IPS-20b (cell line): Measurements from ENCODE around the gene PAN3.

Source experiments
- H3K27ac ChIP-seq: one replicate; pipeline ENCODE4 v1.5.1; 2013; ENCODE audit warnings: low read length
- H3K27me3 ChIP-seq: 2 replicates; pipeline ENCODE4 v1.6.1; 2013; ENCODE audit warnings: mild to moderate bottlenecking, low read length, inconsistent platforms; ENCODE audit not compliant: insufficient read depth
- H3K36me3 ChIP-seq: 2 replicates; pipeline ENCODE4 v1.6.1; 2013; ENCODE audit warnings: low read depth, mild to moderate bottlenecking, inconsistent platforms, low read length, moderate library complexity; ENCODE audit not compliant: insufficient read depth
- H3K4me1 ChIP-seq: 2 replicates; pipeline ENCODE4 v1.6.1; 2013; ENCODE audit warnings: mild to moderate bottlenecking, control low read depth, inconsistent platforms, low read length, moderate library complexity; ENCODE audit not compliant: insufficient read depth
- H3K4me3 ChIP-seq: 2 replicates; pipeline ENCODE4 v1.5.1; 2013; ENCODE audit warnings: mild to moderate bottlenecking, low read length, inconsistent platforms
- H3K9ac ChIP-seq: 2 replicates; pipeline ENCODE4 v1.6.1; 2013; ENCODE audit warnings: low read depth, mild to moderate bottlenecking, inconsistent platforms, low read length, moderate library complexity
- H3K9me3 ChIP-seq: 2 replicates; pipeline ENCODE4 v1.6.1; 2013; ENCODE audit warnings: mild to moderate bottlenecking, low read depth, low read length, inconsistent platforms; ENCODE audit not compliant: insufficient read depth

The PAN3 gene

GRCh38 chr13:28314879-28315278 is 176.5 kb downstream of the PAN3 start:
- H3K9ac ChIP-seq: no peak overlapping the region
- no peaks in the 10 kb centered on the region for H3K27me3 ChIP-seq
- no peaks in the 10 kb centered on the region for H3K4me1 ChIP-seq
- H3K4me3 ChIP-seq: no peak overlapping the region
- H3K9me3 ChIP-seq: no peaks in the 10 kb centered on the region
- H3K27ac ChIP-seq: no peak overlapping the region
- H3K36me3 ChIP-seq: peaks cover 28% of the 10 kb centered on the region; the same call in 1 of the 2 replicates

- Histone ChIP-seq H3K4me3 (no peak overlapping the region), H3K9ac (no peak overlapping the region), H3K9me3 (no peaks in the 10 kb centered on the region), H3K36me3 (peaks cover 36% of the 10 kb centered on the region; the same call in 1 of the 2 replicates), H3K27me3 (no peaks in the 10 kb centered on the region), H3K4me1 (no peaks in the 10 kb centered on the region), H3K27ac (no peak overlapping the region)
These were observed 177.8 kb downstream of the PAN3 start for GRCh38 chr13:28316129-28316528.

- Histone ChIP-seq H3K4me3 (no peak overlapping the region), H3K36me3 (peaks cover 37% of the 10 kb centered on the region; the same call in 1 of the 2 replicates), H3K27ac (no peak overlapping the region)
These were observed 178.5 kb downstream of the PAN3 start for GRCh38 chr13:28316836-28317235.

DNA sequence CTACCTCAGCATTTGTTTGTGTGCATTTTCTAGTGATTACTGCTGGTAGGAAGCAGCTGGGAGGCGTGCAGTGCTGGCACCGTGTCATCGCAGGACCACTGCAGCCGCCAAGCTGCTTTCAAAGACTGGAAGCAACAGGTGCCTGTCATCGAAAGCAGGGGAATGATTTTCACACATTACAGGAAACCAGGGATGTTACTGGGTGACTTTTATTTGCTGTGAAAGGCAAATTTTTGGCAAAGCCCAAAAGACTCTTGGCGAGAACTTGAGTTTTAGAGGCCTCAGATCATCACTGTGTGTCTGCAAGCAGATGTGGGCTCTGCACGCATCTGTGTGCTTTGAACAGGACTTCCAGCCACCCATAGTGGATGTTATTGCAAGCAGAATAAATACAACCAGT is 180.2 kb downstream of the PAN3 start:
- peaks cover 35% of the 10 kb centered on the region; the same call in 1 of the 2 replicates for H3K36me3 ChIP-seq
- H3K4me1 ChIP-seq: no peaks in the 10 kb centered on the region
- H3K27ac ChIP-seq: no peak overlapping the region
- no peak overlapping the region for H3K9ac ChIP-seq
- no peak overlapping the region for H3K4me3 ChIP-seq
- no peaks in the 10 kb centered on the region for H3K27me3 ChIP-seq
- H3K9me3 ChIP-seq: no peaks in the 10 kb centered on the region

More at GRCh38 chr13:28316836-28317235, 178.5 kb downstream of the PAN3 start:
- Histone ChIP-seq H3K9me3 (no peaks in the 10 kb centered on the region), H3K9ac (no peak overlapping the region), H3K27me3 (no peaks in the 10 kb centered on the region), H3K4me1 (no peaks in the 10 kb centered on the region)

DNA sequence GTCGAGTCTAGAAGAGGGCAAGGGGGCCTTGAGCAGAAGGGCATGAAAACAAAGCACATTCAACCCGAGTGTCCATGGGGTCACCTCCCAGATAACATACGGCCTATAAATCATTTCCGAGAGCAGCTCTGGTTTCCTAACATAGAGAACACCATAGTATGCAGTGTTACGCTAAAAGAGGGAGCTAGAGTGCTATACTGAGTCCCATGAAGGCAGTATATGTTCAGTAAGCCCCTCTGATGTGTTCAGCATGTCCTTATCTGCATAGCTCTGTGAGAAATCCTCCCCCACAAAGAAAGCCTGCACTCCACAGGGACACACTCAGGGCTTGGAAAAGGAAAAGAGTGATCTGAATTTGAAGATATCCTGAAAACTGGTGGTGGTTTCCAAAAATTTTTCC is 181.2 kb downstream of the PAN3 start:
- H3K27me3 ChIP-seq: no peaks in the 10 kb centered on the region
- H3K9me3 ChIP-seq: no peaks in the 10 kb centered on the region
- no peak overlapping the region for H3K9ac ChIP-seq
- peaks cover 35% of the 10 kb centered on the region; the same call in 1 of the 2 replicates for H3K36me3 ChIP-seq
- H3K4me1 ChIP-seq: no peaks in the 10 kb centered on the region; the same call in 1 of the 2 replicates
- H3K4me3 ChIP-seq: no peak overlapping the region
- H3K27ac ChIP-seq: no peak overlapping the region

- Histone ChIP-seq H3K9me3 (no peaks in the 10 kb centered on the region), H3K4me3 (no peak overlapping the region), H3K36me3 (peaks cover 35% of the 10 kb centered on the region; the same call in 1 of the 2 replicates), H3K27me3 (no peaks in the 10 kb centered on the region), H3K27ac (no peak overlapping the region), H3K4me1 (no peaks in the 10 kb centered on the region; the same call in 1 of the 2 replicates), H3K9ac (no peak overlapping the region)
These were observed 181.9 kb downstream of the PAN3 start for GRCh38 chr13:28320209-28320608.

DNA sequence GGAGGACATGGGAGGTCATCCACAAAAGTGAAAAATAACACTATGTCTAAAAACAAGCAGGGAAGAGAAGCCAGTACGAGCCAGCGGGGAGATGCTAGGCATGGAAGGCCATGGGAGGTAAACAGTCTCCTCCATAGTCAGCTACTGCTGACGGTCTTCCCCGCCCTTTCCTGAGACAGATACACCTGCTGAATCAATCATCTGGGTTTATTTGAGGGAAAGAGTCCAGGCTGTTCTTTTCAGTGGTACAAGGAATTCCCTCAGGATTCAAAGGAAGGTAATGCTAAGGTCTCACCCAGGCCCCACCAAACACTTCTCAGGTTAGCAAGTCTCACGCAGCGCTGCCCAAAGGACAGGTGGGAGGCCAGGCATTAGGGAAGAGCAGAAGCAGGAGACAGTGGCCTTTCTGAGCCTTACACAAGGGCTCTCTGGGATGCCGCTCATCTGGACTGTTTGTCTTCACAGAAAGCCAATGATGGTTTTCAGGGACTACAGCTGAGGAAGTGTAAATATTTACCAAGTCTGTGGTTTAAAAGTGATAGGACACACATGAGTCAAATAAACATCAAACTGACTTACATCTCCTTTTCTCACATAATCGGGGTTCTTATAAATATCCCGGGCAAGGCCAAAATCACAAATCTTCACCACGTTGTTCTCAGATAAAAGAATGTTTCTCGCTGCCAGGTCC is 182.7 kb downstream of the PAN3 start:
- Histone ChIP-seq H3K4me3 (no peak overlapping the region), H3K9me3 (no peaks in the 10 kb centered on the region), H3K9ac (no peak overlapping the region), H3K36me3 (peaks cover 38% of the 10 kb centered on the region; the same call in 1 of the 2 replicates), H3K4me1 (no peaks in the 10 kb centered on the region; the same call in 1 of the 2 replicates), H3K27ac (no peak overlapping the region), H3K27me3 (no peaks in the 10 kb centered on the region)

DNA sequence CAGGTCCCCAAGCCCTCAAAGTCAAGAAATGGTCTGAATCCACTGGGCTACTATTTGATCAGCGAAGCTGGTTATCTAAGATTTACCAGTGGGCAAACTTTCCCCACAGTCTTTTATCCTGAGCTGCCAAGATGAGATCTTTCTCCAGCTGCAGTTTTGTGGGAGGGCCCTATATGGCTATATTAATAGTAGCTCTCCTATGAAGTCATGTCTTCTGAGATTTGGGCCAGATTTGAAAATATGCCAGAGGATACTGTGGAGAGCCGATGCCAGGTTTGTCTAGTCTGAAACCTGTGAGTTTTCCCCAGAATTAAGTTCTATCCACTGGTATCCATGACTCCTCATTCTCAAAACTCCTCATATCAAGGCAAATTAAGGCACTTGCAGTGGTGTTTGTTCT is 183.4 kb downstream of the PAN3 start:
- Histone ChIP-seq H3K27me3 (no peaks in the 10 kb centered on the region), H3K4me3 (no peak overlapping the region), H3K4me1 (no peaks in the 10 kb centered on the region; the same call in 1 of the 2 replicates), H3K9me3 (no peaks in the 10 kb centered on the region), H3K9ac (no peak overlapping the region), H3K36me3 (peaks cover 39% of the 10 kb centered on the region; the same call in 1 of the 2 replicates), H3K27ac (no peak overlapping the region)

DNA sequence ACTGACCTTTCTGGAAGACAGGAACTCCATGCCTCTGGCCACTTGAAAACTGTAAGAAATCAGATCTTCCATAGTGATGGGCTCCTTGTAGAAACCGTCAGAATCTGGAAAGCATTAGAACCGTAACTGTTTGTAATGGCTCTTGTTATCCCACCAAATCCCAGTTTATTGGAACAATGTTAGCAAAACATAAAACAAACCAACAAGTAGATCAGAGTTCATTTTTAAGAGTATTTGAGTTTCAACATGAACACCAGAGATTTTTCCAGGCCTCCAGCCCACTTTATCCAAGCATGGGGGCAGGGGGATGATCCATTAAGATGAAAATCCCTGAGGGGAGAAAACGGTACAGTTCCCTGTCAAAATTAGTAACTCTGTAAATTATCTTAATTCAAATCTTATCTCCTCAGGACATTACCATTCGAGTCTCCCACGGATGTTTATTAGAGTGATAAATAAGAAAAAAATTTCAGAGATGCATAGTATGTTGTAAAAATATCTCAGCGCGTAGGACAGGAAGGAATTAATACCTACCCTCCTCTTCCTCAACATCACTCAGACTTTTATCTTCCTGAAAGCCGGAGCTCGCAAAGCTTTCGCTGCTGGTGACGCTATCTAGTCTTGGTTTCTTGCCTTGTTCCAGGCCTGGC is 184.0 kb downstream of the PAN3 start:
- Histone ChIP-seq H3K9me3 (no peaks in the 10 kb centered on the region), H3K4me3 (no peak overlapping the region), H3K27ac (no peak overlapping the region), H3K36me3 (peaks cover 35% of the 10 kb centered on the region; the same call in 1 of the 2 replicates), H3K4me1 (no peaks in the 10 kb centered on the region; the same call in 1 of the 2 replicates), H3K9ac (no peak overlapping the region), H3K27me3 (no peaks in the 10 kb centered on the region)

DNA sequence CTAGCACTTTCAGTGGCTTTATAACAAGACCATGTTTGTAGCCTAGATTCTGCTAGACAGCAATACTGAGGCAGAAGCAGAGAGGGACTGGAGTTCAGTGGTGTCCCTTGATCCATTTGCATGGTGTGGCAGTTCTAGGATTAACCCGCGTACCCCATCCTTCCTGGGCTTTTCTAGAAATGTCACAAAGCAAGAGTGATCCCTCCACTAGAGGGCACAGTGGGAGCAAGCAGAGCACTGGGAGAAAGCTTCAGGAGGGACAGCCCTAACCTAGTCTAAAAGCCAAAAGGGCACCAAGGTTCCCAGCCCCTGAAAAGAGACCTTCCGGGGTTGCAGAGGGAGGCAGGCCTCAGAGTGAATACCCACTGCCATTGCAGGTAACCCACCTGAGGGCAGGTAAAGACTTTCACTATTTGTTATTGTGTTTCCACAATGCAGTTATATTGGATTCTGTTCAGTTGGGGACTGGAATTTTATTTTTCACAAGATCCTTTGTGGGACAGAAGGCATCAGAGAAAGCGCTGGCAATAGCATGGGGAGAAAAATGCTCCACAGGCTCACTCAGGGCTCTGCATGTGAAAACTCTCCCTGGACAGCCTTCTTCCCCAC is 185.9 kb downstream of the PAN3 start:
- no peaks in the 10 kb centered on the region; the same call in 1 of the 2 replicates for H3K4me1 ChIP-seq
- no peak overlapping the region for H3K27ac ChIP-seq
- no peaks in the 10 kb centered on the region for H3K9me3 ChIP-seq
- H3K27me3 ChIP-seq: no peaks in the 10 kb centered on the region
- no peak overlapping the region for H3K4me3 ChIP-seq
- no peak overlapping the region for H3K9ac ChIP-seq
- peaks cover 37% of the 10 kb centered on the region; the same call in 1 of the 2 replicates for H3K36me3 ChIP-seq

GRCh38 chr13:28325022-28325421 is 186.7 kb downstream of the PAN3 start:
- no peaks in the 10 kb centered on the region; the same call in 1 of the 2 replicates for H3K4me1 ChIP-seq
- H3K36me3 ChIP-seq: peaks cover 36% of the 10 kb centered on the region; the same call in 1 of the 2 replicates
- H3K27me3 ChIP-seq: no peaks in the 10 kb centered on the region
- H3K9ac ChIP-seq: no peak overlapping the region
- no peak overlapping the region for H3K4me3 ChIP-seq
- no peaks in the 10 kb centered on the region for H3K9me3 ChIP-seq
- no peak overlapping the region for H3K27ac ChIP-seq
